Measurements from ENCODE around the gene FAM171A2.

The FAM171A2 gene

DNA sequence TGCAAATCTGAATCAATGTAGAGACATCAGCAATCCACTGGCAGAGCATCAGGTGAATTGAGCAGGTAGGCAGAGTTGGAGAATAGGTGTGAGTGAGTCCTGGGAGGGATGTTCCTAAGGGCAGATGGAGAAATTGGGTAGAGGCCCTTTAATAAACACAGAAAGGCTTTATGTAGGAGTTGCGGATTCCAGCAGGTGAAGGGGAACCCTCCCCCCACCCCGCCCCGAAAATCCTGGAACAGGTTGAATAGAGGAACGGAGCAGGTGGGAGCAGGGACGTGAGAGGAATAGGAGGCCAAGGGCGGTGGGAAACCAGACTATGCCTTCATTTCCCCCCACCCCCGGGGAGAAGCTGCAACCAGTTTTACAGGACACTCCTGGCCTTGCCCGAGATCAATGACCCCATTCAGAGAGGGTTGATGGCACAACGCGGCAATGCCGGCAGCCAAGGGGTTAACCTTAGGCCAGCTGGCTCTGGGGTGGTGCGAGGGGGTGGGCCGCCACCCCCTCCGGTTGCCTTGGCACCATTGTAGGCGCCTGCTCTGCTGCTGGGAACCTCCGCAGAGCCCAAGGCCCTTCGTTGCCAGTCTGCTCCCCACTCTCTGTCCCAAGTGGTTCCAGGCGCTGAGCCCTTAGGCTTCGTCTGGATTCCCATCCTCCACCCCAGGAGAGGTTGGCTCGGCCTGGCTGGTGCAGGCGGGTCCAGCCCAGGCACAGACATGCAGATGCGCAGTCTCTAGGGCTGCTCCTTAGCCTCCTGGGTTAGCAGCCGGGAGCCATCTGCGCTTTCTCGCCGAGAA is 56.1 kb downstream of the FAM171A2 start:
- no peak for TF ChIP-seq ZFX (IDR thresholded peaks at IDR 0.05)
- TF ChIP-seq, protein P1, sequence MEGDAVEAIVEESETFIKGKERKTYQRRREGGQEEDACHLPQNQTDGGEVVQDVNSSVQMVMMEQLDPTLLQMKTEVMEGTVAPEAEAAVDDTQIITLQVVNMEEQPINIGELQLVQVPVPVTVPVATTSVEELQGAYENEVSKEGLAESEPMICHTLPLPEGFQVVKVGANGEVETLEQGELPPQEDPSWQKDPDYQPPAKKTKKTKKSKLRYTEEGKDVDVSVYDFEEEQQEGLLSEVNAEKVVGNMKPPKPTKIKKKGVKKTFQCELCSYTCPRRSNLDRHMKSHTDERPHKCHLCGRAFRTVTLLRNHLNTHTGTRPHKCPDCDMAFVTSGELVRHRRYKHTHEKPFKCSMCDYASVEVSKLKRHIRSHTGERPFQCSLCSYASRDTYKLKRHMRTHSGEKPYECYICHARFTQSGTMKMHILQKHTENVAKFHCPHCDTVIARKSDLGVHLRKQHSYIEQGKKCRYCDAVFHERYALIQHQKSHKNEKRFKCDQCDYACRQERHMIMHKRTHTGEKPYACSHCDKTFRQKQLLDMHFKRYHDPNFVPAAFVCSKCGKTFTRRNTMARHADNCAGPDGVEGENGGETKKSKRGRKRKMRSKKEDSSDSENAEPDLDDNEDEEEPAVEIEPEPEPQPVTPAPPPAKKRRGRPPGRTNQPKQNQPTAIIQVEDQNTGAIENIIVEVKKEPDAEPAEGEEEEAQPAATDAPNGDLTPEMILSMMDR (conservative IDR thresholded peaks at IDR 0.05): no peak
- H3K27ac ChIP-seq: no peak overlapping the region

DNA sequence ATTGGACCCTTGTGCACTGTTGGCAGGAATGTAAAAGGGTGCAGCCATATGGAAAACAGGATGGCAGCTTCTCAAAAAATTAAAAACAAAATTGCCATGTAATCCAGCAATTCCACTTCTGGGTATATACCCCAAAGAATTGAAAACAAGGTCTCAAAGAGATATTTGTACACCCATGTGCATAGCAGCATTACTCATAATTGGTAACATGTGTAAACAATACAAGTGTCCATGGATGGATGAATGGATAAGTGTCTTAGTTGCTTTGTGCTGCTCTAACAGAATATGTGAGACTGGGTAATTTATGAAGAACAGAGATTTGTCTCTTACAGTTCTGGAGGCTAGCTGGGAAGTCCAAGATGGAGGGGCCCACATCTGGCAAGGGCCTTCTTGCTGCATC is 59.0 kb downstream of the FAM171A2 start:
- no peak overlapping the region for H3K27ac ChIP-seq
- no peak for TF ChIP-seq ZFX (IDR thresholded peaks at IDR 0.05)
- TF ChIP-seq, protein P1 (conservative IDR thresholded peaks at IDR 0.05): no peak

All from C4-2B (cell line).